ENCODE results near the gene AKAP13.
"Not testable (repeated sequence)": the region's sequence is repeated elsewhere in the genome, so short reads cannot be mapped to it uniquely, and the experiment has no call there.

Gene AKAP13

DNA sequence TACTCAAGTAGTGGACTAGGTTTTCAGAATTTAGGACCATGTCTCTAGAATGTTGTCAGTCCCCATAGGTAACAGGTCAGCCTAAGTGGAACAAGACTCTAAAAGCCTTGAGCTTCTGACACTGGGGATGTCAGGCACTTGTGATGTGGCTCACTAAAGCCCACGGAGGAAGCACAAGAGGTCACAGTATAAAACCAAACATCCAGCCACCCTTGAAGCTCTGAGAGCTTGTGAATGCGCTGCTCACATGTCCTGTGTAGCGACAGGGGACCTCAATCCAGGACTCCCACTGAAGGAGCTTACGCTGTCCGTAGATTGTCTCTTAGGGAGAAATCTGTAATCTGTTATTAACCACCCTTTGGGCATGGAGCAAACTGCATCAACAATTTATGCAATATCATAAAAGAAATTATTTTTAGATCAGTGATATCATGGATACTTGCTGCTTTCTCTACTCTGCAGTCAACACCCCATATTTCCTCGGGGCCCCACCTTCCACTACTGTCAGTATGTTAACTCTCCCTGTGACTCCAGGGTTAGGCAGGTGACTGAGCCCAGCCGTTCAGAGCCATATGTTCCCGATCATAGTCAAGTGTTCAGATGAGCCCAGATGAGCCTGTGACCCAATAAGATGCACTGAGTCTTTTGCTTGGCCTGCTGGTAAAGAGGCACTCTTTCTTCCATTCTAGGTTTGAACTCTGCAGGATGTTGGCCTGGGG lies 32.2 kb upstream of the AKAP13 start:
- DNase-seq, result not testable (repeated sequence)

DNA sequence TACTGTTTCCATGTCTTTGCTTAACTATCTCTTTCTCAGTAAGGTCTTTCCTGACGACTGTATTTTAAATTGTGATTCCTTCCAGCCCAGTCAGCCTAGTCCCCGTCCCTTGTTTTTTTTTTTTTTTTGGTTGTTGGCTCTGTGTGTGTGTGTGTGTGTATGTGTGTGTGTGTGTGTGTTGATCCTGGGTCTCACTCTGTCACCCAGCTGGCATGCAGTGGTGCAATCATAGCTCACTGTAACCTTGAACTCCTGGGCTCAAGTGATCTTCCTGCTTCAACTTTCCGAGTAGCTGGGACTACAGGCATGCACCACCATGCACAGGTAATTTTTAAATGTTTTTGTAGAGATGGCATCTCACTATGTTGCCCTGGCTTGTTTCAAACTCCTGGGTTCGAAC lies 31.3 kb upstream of the AKAP13 start:
- DNase-seq, result not testable (repeated sequence)

DNA sequence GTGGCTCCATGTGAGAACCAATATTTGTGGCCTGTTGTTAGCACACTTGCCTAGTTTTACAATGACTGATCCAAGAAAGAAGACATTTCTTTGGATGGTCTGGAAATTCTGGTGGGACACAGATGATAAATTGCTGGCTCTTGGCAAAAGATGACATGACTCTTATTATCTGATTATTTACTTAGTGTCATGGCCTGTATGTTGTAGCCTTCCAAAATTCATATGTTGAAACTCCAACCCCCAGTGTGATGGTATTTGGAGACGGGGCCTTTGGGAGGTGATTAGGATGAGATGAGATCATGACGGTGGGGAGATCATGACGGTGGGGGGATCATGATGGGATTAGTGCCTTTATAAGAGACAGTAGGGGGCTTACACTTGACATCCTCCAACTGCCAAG lies 30.0 kb upstream of the AKAP13 start:
- no peak for DNase-seq

DNA sequence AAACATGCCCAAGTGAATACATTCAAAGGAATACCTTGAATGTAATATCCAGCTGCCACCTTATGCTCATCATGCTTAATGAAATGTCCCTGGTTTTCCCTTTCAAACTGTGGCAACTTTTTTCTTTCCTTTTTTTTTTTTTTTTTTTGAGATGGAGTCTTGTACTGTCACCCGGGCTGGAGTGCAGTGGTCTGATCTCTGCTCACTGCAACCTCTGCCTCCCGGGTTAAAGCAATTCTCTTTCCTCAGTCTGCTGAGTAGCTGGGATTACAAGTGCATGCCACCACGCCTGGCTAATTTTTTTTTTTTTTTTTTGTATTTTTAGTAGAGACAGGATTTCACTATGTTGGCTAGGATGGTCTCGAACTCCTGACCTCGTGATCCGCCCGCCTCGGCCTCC lies 28.9 kb upstream of the AKAP13 start:
- DNase-seq, result not testable (repeated sequence)

DNA sequence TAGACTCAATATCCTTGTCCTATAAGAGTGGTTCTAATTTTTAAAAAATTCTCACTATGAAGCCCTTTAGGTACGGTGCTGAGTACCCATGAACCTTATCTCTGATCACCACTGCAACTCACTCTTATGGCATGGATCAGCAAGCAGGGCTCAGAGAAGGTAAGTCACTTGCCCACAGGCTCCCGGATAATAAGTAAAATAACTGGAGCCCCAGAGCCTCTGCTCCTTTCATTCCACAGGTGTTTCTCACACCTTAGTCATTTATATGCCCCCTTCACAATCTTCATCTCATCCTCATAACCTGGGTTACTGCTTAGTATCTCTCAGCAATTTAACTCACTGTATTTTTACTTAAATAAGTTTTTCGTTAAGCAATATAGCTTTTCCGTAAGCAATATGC lies 28.4 kb upstream of the AKAP13 start:
- DNase-seq, result no peak

DNA sequence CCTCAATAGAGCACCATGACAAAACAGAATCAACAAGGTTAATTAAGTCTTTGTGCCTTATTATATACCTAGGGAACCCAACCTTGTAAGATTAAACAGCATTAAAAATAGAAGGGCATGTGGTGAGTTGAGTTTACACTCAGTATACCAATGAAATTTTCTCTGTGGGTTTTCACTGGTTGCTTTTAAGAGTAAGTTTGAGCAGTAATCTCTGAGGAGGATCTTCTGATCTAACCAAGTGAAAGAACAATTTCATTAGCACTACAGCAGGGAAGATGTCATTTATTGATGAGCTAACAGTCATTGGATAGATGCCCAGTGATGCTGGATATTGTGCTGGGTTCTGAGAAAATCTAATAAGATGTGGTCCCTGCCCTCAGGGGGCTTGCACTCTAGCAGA lies 26.9 kb upstream of the AKAP13 start:
- no peak for DNase-seq

DNA sequence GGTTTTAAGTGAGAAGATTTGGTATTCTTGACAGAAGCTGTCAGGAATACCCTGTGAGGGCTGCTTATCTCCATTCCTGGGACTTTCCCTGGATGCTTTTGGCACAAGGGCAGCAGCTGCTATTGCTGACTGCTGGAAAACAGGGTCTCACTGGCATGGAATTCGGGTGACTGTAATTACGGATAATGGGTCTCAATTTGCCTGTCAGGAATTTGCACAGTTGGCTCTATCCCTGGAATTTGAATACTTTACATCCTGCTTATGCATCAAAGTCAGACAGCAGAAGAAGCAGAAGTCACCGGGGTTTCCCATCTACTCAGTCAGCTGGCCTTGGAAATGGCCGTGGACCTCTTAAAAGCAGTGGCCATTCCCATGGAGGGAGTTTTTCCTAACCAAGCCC lies 25.9 kb upstream of the AKAP13 start:
- DNase-seq, result no peak

DNA sequence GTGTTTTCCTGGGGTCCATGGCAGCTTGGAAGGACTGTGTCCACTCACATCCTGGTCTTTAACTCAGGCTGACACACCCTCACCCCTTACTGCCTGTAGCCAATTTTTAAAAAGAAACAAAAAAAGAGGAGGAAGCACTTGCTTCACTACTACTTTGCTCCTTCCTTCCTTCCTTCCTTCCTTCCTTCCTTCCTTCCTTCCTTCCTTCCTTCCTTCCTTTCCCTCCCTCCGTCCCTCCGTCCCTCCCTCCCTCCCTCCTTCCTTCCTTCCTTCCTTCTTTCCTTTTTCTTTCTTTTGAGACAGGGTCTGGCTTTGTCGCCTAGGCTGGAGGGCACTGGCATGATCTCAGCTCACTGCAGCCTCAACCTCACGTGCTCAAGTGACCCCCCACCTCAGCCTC lies 25.5 kb upstream of the AKAP13 start:
- DNase-seq, result no peak

DNA sequence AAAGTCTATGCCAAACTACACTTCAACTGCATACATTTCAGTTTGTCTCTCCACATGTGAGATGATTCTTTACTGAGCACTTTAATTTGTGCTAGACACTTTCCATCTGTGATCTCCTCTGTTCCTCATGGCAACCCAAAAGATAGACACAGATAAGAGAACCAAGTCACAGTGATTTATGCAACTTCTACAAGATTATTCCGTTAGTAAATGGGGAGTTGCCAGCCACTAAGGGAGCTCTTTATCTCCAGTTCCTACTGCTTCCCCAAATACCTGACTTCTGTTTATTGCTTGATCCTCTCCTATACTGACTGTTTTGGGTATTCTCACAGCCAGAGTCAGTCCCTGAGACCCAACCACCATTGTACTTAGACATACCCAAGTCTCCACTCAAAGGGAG lies 24.1 kb upstream of the AKAP13 start:
- no peak for DNase-seq

DNA sequence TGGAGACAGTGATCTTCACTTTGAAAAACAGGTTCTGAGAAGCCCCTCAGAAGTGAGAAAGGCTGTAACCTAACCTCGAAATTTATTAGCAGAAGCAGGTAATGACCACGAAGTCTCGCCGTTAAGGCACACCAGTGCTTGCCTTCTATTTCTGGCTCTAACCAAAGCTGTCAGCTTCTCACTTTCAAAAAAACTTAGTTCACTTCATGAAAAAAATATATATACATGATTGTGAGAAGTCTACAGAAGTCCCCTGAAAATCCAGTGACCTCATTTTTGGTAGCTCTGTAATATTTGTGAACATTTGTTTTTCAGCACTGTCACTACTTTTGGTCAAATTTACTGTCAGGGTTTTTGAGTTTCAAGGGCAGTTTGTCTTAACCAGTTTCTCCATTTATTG lies 19.1 kb upstream of the AKAP13 start:
- DNase-seq, result no peak

DNA sequence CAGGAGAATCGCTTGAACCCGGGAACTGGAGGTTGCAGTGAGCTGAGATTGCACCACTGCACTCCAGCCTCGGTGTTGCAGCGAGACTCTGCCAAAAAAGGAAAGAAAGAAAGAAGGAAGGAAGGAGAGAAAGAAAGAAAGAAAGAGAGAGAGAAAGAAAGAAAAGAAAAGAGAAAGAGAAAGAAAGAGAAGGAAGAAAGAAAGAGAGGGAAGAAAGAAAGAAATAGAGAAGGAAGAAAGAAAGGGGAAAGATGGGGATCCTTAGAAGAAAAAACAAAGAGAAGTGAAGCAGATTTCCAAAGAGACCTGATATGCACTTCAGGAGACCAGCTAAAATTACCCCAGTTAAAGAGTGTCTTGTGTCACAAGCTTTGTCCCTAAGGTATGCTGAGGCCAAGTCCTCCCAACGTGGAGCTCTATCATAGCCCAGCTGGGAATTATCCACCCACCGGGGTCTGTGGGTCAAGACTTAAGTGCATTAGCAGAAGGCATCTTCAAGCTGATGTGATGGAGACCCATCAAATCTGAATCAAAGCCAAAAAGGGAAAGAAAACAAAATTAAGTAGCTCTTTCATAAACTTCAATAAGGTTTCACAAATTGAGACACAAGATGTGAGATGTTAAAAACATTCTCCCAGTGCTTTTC lies 17.8 kb upstream of the AKAP13 start:
- DNase-seq, result no peak

DNA sequence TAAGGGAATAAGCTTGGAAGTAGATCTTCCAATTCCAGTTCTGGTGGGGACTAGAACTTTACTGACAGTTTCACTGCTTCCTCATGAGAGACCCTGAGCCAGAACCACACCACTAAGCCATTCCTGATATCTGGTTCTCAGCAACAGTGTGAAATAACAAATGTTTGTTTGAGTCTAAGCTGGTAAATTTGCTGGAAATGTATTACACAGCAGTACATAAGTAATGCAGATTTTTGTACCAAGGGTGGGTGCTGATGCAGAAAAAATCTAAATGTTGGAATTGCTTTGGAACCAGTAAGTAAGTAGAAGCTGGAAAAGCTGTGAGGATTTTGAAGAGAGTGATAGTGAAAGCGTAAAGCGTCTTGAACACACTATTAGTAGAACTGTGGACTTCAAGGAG lies 14.4 kb upstream of the AKAP13 start:
- DNase-seq, result no peak

DNA sequence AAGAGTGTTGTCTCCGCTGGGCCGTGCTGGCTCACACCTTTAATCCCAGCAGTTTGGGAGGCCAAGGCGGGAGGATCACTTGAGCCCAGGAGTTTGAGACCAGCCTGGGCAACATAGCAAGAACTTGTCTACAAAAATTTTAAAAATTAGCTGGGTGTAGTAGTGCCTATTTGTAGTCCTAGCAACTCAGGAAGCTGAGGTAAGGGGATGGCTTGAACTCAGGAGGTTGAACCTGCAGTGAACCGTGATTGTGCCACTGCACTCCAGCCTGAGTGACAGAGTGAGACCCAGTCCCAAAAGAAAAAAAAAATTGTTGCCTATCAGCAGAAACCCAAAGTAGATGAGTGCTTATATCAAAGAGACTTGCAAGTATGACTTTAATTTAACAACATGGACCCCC lies 12.7 kb upstream of the AKAP13 start:
- DNase-seq, result no peak

DNA sequence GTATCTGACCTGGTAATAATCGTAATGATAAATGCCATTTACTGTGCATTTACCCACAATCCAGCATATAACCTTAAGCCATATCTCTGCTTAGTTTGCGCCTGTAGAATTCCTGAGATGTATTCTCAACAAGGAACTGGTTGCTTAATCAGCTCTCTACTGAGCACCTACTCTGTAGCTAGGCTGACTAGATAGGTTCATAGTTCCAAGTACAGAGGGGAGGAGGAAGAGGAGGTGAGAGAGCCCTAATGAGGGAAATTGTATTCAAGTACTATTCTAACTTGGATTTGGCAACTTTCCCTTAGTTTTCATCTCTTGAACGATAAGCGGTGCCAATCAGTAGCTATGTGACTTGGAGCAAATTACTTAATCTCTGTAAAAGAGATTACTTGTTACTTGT lies 5.6 kb upstream of the AKAP13 start:
- DNase-seq, result no peak

DNA sequence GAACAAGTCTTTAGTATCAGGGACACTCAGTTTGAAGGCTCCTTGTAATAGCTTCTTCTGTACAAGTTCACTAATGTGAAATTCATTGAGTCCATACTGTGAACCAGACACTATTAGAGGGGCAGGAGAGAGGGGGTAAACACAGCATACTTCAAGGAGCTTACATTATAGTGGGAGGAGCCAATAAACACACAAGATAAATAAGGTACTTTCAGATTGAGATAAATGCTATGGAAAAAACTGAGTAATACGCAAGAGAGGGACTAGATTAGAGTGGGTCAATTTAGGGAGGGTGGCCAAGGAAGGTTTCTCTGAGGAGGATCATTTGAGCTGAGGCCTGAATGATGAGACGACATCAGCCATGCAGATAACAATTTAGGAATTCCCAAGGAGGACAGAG lies 3.1 kb upstream of the AKAP13 start:
- DNase-seq, result no peak

DNA sequence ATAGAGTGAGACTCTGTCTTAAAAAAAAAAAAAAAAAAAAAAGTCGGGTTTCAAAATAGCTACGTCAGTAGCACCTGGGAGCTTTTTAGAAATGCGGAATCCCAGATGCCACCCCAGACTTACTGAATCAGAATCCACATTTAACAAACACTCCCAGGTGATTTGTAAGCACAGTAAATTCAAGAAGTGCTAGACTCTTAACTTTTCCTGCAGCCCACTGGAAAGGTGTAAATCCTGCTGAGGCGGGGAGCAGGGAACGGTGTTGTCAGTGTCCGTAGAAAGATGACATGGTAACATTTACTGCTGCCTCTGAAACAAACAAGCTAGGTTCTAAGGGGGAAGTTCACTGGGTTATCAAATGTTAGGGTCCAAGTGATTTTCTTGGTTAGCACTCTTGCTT lies 2.4 kb upstream of the AKAP13 start:
- no peak for DNase-seq

DNA sequence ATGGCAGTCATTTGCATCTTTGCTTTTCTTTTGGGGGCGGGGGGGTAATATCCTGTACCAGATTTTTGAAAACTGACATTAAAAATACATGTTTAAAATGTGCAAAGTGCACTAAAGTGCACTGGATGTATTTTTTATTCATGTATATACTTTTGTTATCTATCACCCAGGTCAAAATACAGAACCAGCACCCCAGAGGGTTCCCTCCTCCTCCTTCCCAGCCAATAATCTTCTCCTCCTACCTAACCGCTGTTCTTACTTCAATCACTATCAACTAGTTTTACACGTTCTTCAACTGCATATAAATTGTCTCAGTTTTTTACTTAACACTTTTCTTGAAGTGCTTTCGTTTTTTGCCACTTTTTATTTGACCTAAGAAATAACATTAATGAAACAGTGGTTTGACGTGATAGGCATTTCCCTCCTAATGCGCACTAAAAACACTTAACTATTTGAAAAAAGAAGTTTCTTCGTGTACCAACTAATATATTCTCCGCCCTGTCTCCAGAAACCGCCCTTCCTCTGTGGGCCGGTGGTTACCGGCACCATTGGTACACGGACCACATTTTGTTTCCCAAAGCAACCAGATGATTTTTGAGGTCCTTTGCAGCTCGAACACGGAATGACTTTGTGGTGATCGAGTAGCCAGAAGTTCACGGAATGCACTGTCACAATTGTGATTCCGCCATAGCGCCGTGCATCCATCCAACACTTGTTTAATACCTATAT lies 836 bp upstream of the AKAP13 start:
- DNase-seq, result peak; percentile 32

DNA sequence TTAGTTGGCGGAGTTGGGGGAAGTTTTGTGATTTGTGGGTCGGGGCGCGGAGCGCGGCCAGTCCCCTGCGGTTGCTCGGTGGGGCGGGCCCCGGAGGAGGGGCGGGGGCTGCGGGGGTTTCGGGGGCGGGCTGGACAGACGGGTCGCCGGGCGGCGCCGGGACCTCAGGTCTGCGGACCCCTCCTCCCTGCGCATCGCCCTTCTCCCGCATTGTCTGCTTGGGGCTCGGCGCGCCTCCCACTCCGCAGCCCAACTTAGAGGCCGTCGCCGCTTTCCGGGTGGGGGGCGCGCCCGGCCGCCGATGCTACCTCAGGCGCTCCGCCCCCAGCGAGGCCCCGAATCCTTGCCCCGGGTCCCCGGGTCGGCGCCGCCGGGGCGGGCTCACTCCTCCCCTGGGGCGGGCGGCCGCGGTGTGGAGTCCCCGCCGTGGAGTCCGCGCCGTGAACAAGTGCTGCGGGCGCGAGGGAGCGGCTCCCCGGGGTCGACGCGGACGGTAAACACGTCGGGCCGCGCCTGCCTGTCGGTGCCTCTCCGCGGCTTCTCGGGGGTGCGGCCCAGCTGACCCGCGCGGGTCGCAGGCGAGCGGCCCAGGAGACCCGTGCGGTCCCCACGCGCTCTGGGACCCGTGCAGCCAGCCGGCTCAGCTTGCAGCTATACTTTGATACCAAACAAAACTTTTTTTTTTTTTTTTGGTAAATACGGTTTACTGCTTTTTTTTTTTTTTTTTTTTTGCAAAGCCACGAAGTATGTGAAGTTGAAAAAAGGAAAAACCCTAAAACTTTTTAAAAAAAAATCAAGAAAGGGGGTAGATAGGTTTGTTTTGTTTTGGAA lies 624 bp downstream of the AKAP13 start:
- peak; percentile 11 for DNase-seq

DNA sequence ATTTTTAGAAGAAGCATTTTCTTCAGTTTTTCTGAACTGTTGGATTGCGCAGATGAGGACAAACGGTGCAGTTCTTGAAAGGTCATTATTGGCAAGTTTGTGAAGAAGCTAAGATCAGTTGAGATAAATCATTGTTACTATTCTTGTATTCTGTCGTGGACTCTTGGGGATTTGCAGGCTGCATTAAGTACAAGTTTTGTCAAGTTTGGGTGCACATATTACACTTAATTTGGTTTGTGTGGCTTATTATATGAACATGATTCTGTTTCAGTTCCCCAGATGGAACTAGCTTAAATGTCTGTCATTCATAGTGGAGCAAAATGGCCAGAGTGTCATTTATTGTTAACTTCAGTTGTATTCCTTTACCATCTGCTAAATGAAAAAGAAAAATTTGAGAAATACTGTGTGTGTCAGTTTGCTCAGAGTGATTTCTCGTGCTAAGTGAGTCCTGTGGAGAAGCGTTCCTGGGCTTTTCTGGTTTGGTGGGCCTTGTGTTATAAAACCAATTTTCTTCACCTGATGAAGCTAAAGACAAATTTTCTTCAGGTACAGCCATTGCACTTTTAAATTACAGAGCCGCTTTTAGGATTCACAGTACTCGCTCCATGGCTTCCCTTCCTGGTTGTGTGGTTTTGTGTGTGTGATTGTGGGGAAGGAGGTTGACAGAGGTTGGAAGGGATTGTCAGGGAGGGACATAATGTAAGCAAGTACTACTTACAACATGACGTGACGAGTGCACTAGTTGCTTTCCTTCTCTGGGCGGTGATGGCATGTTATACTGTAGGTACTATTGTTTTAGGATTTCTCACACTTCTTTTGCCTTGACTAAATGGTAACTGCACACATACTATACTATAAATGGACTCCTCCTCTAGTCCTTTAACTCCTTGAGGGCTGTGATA lies 1.7 kb downstream of the AKAP13 start:
- no peak for DNase-seq

DNA sequence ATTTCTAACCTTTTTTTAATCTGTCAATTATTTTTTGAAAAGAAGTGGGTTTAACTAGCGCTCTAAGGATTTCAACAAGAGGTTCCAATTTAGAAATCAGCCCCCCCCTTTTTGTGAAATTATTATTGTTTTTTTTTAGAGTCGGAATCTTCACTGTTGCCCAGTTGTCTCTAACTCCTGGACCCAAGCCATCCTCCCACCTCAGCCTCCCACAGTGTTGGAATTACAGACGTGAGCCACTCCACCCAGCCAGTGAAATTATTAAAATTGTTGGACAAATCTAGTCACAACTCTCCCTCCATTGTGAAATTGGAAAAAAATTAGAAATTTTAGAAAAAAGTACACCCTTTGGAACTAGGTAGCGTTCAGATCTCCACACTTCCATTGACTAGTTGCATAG lies 2.5 kb downstream of the AKAP13 start:
- DNase-seq, result no peak

DNA sequence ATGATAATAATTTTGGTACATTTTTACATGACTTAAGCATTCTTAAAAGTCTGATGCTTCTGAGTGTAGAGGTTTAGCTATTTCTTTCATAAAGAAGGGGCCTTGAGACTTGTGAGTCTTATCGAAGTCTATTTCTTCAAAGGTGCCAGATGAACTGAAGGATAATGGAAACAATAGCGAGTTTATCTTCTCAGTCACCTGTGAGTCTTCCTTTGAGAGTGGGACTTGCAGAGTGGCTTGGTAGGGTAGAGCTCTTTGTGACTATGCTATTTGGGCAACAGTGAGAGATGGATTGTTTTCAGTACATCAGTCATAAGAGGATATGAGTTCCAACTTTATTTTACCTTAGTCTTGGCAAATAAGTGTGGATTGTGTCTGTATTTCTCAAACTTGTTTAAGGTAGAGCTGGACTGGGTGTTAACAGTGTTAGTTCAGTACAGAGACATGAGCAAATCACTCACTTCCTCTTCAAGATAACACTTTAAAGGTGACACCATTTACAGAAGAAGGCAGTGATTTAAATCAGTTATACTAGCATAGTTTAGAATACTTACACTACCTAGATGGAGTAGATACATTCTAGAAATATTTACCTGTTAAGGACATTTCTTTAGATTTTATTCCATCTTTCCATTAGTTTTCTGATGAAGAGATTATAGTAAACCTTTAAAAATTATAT lies 3.2 kb downstream of the AKAP13 start:
- no peak for DNase-seq

DNA sequence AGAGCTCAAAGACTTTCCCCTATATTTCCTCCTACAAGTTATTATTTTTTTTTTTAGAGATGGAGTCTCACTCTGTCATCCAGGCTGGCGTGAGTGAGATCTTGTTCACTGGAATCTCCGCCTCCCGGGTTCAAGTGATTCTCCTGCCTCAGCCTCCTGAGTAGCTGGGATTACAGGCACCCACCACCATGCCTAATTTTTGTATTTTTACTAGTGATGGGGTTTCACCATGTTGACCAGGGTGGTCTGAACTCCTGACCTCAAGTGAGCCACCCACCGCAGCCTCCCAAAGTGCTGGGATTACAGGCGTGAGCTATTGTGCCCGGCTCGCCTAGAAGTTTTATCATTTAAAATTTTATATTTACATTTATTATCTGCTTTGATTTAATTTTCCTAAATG lies 5.9 kb downstream of the AKAP13 start:
- DNase-seq, result no peak
